Adipocyte (in vitro differentiated cells): ENCODE results near the gene LY6G6F.

Experiments
- DNase-seq: peaks from one replicate; pipeline ENCODE4 v3.0.0-alpha.2; 2015; ENCODE audit warnings: low read depth
- H3K27me3 ChIP-seq: replicated peaks from 2 replicates; pipeline ENCODE4 v1.7.0; 2013; ENCODE audit warnings: mild to moderate bottlenecking, low read length, moderate library complexity; ENCODE audit not compliant: control insufficient read depth, insufficient read depth
- H3K36me3 ChIP-seq: 2 replicates; pipeline ENCODE4 v1.7.0; 2013; ENCODE audit warnings: low read length, mild to moderate bottlenecking, moderate library complexity; ENCODE audit not compliant: control insufficient read depth, insufficient read depth, severe bottlenecking
- H3K4me1 ChIP-seq: 2 replicates; pipeline ENCODE4 v1.7.0; 2013; ENCODE audit warnings: mild to moderate bottlenecking, low read length, moderate library complexity; ENCODE audit not compliant: control insufficient read depth, insufficient read depth
- H3K4me3 ChIP-seq: 2 replicates; pipeline ENCODE4 v1.7.0; 2013; ENCODE audit warnings: mild to moderate bottlenecking, low read length, moderate library complexity
- H3K9ac ChIP-seq: 2 replicates; pipeline ENCODE4 v1.7.0; 2013; ENCODE audit warnings: mild to moderate bottlenecking, low read length, moderate library complexity
- H3K9me3 ChIP-seq: 2 replicates; pipeline ENCODE4 v1.7.0; 2013; ENCODE audit warnings: mild to moderate bottlenecking, low read length, moderate library complexity; ENCODE audit not compliant: control insufficient read depth

LY6G6F gene

DNA sequence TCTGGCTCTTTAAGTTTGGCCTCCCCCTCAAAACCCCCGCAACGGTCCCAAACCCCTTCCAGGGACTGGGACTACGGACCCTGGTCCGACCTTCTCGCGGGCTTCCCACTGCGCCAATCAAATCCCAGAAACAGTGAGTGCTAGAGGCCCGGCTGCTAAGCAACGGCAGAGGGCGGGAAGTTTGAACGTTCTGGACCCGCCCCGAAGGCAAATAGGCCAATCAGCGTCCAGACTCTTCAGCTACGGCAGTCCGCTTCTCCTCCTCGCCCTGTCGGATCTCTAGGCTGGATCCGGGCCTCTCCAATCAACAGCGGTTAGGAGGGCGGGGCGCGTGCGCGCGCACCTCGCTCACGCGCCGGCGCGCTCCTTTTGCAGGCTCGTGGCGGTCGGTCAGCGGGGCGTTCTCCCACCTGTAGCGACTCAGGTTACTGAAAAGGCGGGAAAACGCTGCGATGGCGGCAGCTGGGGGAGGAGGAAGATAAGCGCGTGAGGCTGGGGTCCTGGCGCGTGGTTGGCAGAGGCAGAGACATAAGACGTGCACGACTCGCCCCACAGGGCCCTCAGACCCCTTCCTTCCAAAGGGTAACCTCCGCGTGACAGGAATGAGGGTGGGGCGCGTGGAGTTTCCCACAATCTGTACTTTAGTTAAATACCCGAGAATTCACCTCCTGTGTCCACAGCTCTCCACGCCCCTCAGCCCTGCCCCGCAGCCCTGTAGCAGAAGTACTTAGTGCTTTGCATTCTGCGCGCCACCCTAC, 33.2 kb downstream of the LY6G6F start, which contains the start of gene MSH5:
Gene MSH5 (plus strand): TSS at position 367 of the 758 bp plus-strand sequence. CDS start 462 bp downstream, outside the sequence.
- H3K9ac ChIP-seq: peak within 1 kb of the TSS; percentile 84
- peak within 1 kb of the TSS; percentile 91 for H3K4me3 ChIP-seq
- H3K4me1 ChIP-seq: peaks cover 43% of the 10 kb centered on the region
- DNase-seq: peak; percentile 100
- H3K36me3 ChIP-seq: no peaks in the 10 kb centered on the region
- no peaks in the 10 kb centered on the region for H3K9me3 ChIP-seq
- H3K27me3 ChIP-seq: no peaks in the 10 kb centered on the region

DNA sequence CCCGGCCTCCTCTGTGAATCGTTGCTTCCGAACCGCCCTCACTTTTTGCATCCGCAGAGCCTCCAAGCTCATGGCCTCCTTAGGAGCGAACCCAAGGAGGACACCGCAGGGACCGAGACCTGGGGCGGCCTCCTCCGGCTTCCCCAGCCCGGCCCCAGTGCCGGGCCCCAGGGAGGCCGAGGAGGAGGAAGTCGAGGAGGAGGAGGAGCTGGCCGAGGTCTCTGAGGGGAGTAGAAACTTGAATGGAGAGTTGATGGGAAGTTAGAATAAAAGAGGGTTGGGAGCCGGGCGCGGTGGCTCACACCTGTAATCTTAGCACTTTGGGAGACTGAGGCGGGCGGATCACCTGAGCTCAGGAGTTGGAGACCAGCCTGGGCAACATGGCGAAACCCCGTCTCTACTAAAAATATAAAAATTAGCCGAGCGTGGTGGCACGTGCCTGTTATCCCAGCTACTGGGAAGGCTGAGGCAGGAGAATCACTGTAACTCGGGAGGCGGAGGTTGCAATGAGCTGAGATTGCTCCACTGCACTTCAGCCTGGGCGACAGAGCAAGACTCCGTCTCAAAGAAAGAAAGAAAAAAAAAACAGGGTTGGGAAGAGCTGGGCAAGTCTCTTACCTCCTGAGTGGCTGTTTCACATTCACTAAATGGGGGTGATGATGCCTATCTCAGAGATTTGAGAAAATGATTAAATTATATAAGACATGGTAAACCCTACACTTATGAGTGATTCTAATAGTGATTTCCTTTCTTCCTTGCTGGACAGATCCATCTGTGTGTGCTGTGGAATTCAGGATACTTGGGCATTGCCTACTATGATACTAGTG, 33.9 kb downstream of the LY6G6F start:
- Histone ChIP-seq H3K36me3 (no peaks in the 10 kb centered on the region), H3K27me3 (no peaks in the 10 kb centered on the region), H3K4me1 (peaks cover 38% of the 10 kb centered on the region), H3K9me3 (no peaks in the 10 kb centered on the region), H3K4me3 (peak overlapping the region; percentile 91), H3K9ac (peak overlapping the region; percentile 84)
- DNase-seq: no peak

GRCh38 chr6:31741815-31742214, 35.1 kb downstream of the LY6G6F start:
- no peak overlapping the region for H3K4me3 ChIP-seq
- H3K4me1 ChIP-seq: peaks cover 34% of the 10 kb centered on the region
- no peaks in the 10 kb centered on the region for H3K36me3 ChIP-seq
- no peak overlapping the region for H3K9ac ChIP-seq
- H3K27me3 ChIP-seq: no peaks in the 10 kb centered on the region
- no peaks in the 10 kb centered on the region for H3K9me3 ChIP-seq
- DNase-seq: no peak

- H3K27me3 ChIP-seq: no peaks in the 10 kb centered on the region
- H3K36me3 ChIP-seq: no peaks in the 10 kb centered on the region
- H3K4me3 ChIP-seq: no peak overlapping the region
- no peak for DNase-seq
- H3K9me3 ChIP-seq: no peaks in the 10 kb centered on the region
- peaks cover 31% of the 10 kb centered on the region for H3K4me1 ChIP-seq
- no peak overlapping the region for H3K9ac ChIP-seq
Measured at GRCh38 chr6:31742894-31743293, 36.2 kb downstream of the LY6G6F start.

GRCh38 chr6:31744422-31744821, 37.8 kb downstream of the LY6G6F start:
- DNase-seq: no peak
- Histone ChIP-seq H3K9ac (no peak overlapping the region), H3K4me1 (peaks cover 19% of the 10 kb centered on the region), H3K36me3 (no peaks in the 10 kb centered on the region), H3K4me3 (no peak overlapping the region), H3K9me3 (no peaks in the 10 kb centered on the region), H3K27me3 (no peaks in the 10 kb centered on the region)

- no peaks in the 10 kb centered on the region for H3K9me3 ChIP-seq
- no peaks in the 10 kb centered on the region for H3K27me3 ChIP-seq
- no peaks in the 10 kb centered on the region for H3K36me3 ChIP-seq
- no peak for DNase-seq
- H3K4me1 ChIP-seq: peaks cover 15% of the 10 kb centered on the region
- H3K9ac ChIP-seq: no peak overlapping the region
- H3K4me3 ChIP-seq: no peak overlapping the region
Measured at GRCh38 chr6:31749301-31750036, 42.8 kb downstream of the LY6G6F start.

DNA sequence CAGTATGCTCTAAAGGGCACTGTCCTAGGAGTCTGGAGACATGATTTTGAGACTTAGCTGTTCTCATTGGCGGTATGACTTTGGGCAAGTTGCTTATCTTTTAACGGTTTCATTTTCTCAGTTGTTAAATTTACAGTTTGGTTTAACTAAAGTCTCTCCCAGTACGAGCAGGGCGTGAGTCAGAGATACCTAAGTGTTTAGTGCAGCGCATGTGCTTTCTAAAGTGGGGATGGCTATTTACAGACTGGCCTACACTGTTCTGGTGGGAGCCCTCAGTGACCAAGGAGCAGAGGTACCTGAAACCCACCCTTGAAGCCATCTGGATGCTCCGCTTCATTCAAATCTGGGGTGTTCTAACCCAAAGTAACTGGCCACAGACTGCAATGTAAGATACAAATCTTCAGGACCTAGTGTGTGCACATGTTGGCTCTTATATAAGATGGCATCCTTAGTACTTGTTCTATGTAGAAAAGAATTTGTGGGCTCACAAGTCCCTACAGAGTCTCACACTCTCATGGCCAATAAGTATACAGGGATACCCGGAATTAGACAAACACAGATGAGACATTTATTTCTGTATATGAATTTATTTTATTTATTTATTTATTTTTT, 43.9 kb downstream of the LY6G6F start:
- Histone ChIP-seq H3K27me3 (no peaks in the 10 kb centered on the region), H3K4me3 (no peak overlapping the region), H3K36me3 (no peaks in the 10 kb centered on the region), H3K9me3 (no peaks in the 10 kb centered on the region), H3K4me1 (peaks cover 15% of the 10 kb centered on the region), H3K9ac (no peak overlapping the region)
- DNase-seq: no peak

GRCh38 chr6:31752739-31753319, 46.2 kb downstream of the LY6G6F start:
- DNase-seq: peak; percentile 53
- Histone ChIP-seq H3K4me3 (no peak overlapping the region), H3K27me3 (no peaks in the 10 kb centered on the region), H3K9me3 (no peaks in the 10 kb centered on the region), H3K9ac (no peak overlapping the region), H3K36me3 (no peaks in the 10 kb centered on the region), H3K4me1 (peaks cover 7% of the 10 kb centered on the region)

- no peaks in the 10 kb centered on the region for H3K4me1 ChIP-seq
- H3K36me3 ChIP-seq: no peaks in the 10 kb centered on the region
- H3K4me3 ChIP-seq: no peak overlapping the region
- no peaks in the 10 kb centered on the region for H3K9me3 ChIP-seq
- no peaks in the 10 kb centered on the region for H3K27me3 ChIP-seq
- no peak overlapping the region for H3K9ac ChIP-seq
- no peak for DNase-seq
Measured at GRCh38 chr6:31758281-31758680, 51.6 kb downstream of the LY6G6F start.
